ENCODE measurements around the gene OSBPL5. TPM values are rescaled to one million over a fixed set of nuclear protein-coding genes. Genes with fewer than 3 reads are reported as not detected.
A peak's percentile ranks its signal among the peaks of the same experiment; 100 is the strongest.

The OSBPL5 gene
- total RNA-seq, 1 experiment from 2014 or later, result 4.1 TPM

DNA sequence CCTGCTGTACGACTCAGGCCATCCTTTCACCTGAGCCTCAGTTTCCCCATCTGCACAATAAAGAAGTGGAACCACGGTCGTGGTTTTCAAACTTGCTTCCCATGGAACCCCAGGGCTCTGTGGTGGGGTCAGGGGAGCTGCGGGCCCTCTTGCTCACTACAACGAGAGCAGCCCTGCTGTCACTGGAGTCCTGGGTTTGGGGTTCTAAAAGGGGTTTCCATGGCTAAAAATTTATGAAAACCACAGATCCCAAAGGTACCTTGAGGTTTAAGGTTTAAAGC is 62.5 kb downstream of the OSBPL5 start:
- DNase-seq (ENCODE audit: low read depth), result no peak

DNA sequence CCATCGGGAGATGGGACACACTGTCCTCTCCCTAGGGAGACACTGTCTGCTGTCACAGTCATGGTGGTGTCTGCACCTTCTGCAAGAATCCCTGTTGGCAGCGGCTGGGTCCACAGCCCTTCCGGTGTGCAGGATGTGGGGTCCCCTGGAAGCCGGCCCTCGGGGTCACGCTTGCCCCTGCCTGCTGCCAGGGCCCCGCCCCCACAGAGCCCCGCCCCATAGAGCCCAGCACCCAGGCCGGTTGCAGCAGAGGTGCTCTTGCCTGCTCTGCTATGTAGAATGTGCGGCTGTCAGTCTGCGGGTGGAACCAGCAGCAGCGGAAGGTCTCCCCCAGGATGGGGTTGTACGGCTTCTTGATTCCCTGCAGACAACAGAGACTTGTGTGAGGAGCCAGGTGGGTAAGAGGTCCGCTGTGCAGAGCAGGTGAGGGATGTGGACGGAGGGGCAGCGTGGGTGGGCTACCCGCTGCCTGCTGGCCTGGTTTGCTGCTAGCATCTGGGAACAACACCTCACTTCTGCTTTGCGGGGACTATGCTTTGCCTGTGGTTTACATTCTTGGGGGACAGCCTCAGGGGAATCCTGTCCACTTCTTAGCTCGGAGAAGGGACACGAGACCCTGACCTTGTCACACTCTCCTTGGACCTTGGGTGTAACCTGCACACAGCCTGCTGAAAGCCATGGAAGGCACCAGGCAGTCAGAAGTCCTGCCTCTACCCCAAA is 63.0 kb downstream of the OSBPL5 start:
- no peak for DNase-seq (ENCODE audit: low read depth)

DNA sequence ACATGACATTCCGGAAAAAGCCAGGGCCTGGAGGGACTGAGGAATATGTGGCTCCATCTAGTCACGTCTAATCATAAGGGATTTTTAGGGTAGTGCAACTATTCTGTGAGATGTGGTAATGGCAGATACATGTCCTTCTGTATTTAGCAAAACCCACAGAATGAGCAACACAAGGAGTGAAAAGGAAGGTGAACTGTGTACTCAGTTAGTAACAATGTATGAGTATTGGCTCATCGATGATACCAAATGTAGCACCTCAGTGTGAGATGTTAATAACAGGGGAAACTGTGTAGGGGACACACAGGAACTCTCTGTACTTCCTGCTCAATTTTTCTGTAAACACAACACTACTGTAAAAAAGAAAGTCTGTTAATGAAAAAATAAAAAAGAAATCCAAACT is 65.9 kb downstream of the OSBPL5 start:
- DNase-seq (ENCODE audit: low read depth), result no peak

DNA sequence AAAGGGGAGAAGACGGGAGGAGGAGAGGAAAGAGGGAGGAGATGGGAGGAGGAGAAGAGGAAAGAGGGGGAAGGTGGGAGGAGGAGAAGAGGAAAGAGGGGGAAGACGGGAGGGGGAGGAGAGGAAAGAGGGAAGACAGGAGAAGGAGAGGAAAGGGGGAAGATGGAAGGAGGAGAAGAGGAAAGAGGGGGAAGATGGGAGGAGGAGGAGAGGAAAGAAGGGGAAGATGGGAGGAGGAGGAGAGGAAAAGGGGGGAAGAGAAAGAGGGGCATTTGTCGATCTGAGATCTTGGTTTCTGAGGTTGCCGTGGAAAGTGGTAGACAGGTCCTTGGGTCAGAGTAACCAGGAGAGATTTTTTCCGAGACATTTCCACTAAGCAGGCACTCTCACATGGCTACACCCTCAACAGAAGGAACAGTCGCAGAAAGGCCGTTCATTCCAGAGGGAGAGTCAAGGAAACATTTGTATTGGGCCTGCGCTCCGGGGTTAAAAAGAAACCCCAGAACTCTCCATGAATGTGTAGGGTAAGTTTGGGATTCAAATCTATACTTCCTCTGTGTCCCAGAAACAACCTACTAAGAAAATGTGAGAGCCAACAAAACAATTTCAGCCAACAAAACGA is 68.1 kb downstream of the OSBPL5 start:
- no peak for DNase-seq (ENCODE audit: low read depth)

DNA sequence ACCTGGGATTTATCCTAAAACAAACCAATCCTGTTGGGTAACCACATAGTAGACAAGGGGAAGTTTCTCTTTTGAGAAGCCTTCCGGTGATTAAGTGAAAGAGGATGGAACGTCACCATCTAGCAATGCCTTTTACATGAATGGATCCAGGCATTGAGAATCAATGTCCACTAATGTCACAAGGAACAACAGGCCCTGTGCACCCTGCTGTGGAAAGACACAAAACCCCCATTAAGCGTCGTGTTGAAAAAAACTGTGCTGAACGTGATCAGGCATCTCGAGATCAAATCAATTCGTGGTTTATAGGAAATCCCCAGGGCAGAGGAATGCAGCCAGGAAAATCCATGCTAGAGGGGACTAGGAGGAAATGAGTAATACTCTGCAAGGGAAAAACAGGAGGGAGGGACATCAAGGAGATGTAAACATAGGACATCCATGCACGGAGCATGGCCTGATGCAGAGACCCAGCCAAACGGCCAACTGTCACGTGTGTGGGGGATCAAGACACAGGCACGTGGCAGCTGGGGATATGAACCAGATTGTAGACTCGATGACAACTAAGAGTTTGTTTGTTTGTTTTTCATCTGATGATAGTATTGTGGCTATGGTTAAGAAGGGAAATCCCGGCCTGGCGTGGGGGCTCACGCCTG is 69.3 kb downstream of the OSBPL5 start:
- peak; percentile 79 for DNase-seq (ENCODE audit: low read depth)

DNA sequence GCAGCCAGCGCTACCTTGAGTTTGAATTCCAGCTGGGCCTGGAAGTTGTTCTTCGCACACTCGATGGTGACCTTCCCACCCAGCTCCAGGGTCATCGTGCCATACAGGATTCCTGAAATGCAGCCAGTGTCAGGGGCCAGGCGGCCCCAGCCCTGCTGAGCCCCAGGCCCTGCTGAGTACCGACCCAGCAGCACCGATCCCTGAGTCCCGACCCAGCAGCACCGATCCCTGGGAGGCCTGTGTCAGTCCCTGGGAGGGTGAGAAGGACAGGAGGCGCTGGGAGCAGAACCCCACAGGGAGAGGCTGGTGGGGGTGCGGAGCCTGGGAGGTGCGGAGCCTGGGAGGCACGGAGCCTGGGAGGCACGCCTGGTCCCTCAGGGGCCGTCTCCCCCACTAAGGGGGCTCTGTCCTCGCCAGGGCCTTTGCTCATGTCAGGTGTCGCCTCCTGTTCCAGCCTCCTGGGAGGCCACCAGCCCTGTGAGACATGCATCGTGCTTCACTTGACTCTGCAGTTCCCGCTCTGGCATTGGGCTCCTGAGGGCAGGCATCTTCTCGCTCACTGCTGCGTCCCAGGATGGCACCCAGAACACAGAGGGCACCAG is 70.8 kb downstream of the OSBPL5 start:
- DNase-seq (ENCODE audit: low read depth), result no peak

DNA sequence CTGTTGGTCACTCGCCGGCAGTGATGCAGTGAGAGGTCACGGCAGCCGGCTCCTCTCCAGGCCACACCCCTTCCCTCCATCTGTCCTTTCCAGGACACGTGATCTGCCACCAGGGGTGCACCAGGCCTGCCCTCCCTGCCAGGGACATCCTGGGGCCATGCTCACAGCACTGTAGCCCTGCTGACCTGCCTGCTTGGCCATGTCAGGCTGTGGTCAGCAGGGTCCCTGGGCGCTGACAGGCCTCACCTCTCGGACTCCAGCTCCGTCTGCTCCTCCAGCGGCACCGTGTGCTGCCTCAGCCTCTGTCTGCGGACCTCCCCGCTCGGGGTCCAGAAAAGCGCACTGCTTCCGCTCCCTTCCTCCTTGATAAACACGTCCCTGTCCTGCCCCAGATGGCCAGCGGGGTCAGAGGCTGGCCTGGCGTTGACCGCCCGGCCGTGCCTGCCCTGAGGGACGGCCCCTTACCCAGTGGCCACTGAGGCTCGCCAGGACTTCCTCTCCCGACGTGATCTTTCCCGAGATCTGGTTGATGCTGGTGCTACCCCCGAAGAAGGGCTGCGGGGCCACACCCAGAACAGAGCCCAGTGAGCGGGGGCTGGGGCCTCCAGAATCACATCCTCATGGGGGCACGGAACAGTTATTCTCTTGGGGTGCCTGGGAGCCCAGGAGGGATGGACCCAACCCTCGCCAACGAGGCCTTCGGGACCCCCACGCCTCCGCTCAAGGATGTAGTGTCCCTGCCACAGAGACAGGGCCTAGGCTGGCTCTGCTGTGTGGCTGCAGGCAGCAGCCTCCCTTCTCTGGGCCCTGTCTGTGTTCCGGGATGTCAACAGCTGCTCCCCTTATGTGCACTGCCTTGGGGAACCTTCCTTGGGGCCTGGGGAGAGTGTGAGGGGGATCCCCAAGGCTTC is 71.6 kb downstream of the OSBPL5 start:
- DNase-seq (ENCODE audit: low read depth), result no peak

DNA sequence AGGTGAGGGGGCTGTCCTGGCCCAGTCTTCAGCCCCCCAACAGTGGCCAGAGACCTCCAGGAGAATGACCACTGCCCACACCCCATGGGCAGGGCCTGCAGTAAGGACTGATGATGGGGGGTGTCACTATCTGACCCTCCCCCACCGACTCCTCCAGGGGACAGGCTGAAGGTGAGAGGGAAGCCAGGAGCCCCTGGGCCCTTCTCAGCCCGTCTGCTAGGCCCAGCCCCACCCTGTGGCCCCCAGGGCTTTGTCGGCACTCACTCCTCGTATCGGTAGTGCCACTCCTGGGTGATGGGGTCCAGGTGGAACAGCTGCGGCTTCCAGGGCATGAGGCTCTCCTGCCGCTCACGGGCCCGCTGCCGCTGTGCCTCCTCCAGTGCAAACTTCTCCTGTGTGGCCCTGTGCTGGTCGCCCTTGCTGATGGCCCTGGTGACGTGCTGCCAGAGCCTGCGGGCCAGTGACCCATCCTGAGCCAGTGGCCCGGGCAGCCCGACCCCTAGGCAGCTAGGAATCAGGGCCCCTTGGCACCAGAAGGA is 72.4 kb downstream of the OSBPL5 start:
- no peak for DNase-seq (ENCODE audit: low read depth)

DNA sequence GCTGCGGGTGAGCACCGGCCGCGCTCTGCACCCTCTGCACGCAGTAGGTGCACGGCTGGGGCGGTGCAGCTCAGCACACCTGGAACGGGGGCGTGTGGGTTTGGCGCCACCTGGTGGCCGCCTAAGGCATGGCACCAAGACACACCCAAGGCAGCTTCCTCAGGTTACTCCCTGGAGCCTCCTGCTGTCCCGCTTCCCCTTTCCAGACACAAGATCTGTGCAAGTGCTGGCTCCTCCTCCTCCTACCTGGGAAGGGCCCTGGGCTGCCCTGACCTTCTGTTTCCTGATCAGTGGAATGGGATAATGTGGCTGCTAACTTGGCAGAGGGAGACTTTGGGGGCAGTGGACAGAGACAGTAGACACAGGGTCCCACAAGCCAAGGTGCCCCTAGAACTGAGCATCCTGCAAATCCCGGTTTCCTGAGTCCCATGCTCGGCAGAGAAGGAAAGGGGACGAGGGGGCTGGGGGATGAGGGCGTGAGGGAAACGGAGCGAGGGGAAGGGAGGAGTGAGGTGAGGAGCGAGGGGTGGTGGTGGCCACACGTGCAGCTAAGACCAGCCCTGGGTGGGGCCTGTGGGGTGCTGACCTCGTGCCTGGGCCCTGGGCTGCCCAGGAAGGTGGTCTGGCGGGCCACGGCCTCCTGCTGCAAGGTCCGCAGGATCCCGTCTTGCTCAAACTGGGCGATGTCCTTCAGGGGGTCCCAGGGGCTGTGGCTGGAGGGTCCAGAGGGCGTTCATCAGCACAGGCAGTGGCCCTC is 73.1 kb downstream of the OSBPL5 start:
- peak; percentile 80 for DNase-seq (ENCODE audit: low read depth)

DNA sequence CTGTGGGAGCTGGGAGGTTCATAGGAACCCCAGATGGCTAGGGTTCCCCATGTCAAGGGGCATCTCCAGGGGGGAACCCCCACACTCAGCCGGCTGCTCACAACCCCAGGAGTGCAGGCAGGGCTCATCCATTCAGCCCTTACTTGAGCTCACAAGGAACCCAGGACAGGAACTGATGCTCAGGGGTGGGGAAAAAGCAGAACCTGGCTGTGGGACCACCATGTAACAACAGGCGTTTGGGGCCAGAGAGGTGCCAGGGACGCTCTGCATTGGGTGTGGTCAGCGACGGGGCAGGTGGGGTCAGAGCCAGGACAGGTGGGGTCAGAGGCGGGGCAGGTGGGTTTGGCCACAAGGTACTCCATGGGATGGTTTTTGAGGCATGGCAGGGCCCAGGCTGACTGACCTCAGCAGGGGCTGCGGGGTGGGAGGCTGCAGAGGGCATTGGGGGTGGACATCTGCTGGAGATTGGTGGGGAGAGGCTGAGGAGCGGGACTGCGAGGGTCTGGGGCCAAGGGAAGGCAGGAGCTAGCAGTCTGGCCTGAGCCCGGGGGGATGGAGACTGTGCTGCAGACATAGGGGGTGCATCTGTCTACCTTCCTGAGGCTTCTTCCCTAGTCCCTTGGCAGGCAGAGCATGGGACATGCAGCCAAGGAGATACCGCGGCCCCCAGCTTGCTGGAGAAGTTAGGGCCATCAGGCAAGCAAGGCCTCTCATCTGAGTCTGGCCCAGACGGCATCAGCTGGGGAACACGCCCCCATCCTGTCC is 73.8 kb downstream of the OSBPL5 start:
- no peak for DNase-seq (ENCODE audit: low read depth)

DNA sequence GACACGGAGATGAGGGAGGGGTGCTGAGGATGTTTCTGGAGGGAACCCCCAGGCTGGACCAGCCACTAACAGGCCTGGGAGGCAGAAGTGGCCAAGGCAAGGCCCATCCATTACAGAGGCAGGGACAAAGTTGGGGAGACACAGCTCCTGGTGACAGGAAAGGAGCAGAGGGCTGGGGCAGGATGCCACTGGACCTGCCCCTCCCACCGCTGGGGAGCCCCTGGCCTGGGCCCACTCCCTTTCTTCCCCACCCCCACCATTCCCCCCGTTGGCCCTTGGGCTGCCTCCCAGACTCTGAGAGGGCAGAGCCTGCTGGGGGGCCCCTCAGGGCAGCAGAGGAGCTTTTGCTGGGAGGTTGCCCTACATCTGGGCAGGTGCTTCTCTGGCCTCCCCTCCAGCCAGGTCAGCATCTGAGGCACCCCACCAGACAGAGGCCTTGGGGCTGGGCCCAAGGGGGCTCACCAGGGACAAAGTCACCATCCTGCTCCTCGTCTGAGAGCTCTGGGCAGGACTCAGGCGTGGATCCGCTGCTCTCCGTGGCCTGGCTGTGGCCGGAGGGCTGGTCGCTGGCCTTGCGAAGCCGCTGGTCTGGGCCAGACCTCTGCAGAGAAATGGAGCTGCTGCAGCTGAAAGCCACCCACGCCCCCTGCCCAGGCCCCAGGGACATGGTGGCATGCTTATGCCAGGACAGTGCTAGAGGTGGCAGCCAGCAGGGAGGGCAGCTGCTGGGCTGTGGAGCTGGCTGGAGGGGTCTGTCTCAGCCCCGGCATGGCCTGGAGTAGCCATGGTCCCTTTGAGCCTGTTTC is 74.8 kb downstream of the OSBPL5 start:
- DNase-seq (ENCODE audit: low read depth), result no peak

DNA sequence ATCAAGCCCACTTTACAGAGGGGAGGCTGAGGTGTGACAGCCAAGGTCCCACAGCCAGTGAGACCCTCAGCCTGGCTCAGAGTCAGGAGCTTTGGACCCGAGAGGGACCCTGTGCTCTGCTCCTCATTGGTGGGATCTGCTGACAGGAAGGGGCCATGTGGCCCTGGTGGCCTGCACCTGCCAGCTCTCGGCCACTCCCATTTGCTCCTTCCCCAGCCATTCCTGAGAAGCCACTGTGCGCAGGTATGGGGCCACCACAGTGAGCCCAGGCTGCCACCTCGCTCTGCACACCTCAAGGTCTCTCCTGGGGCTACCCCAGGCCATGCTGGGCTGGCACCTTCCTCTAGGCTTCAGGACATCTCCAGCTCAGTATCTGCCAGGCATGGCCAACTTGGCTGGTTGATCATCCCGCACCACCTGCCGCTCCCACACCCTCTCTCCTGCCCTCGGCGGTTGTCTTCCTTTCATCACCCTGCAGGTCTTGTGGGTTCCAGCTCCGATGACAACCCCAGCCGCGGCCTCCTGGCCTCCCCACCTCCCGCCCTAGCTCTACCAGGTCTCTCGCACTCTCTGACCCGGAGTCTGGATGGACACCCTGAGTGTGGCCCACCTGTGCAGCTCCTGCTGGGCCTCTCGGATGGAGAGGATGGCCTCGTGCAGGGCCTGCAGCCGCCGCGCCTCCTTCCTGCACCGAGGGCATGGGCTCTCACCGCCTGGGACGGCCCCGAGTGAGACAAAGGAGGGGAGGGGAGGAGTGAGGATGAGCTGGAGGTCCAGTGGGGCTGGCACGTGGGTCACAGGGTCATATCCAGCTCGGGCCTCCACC is 75.7 kb downstream of the OSBPL5 start:
- no peak for DNase-seq (ENCODE audit: low read depth)

DNA sequence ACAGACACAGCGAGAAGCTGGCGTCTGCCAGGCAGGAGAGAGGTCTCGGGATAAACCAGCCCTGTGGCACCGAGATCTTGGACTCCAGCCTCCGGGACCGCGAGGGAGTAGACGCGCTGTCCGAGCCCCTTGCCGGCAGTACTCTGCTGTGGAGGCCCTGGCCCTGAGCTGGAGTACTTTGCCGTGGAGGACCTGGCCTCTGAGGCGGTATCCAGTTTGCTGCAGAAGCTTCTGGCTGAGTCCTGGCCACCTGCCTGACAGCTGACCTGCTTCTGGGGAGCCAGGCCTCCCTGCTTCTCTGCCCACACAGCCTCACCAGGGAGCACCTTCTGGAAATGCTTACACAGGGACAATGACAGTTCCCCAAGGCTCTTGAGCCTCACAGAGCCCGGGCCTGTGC is 76.3 kb downstream of the OSBPL5 start:
- DNase-seq (ENCODE audit: low read depth), result no peak

DNA sequence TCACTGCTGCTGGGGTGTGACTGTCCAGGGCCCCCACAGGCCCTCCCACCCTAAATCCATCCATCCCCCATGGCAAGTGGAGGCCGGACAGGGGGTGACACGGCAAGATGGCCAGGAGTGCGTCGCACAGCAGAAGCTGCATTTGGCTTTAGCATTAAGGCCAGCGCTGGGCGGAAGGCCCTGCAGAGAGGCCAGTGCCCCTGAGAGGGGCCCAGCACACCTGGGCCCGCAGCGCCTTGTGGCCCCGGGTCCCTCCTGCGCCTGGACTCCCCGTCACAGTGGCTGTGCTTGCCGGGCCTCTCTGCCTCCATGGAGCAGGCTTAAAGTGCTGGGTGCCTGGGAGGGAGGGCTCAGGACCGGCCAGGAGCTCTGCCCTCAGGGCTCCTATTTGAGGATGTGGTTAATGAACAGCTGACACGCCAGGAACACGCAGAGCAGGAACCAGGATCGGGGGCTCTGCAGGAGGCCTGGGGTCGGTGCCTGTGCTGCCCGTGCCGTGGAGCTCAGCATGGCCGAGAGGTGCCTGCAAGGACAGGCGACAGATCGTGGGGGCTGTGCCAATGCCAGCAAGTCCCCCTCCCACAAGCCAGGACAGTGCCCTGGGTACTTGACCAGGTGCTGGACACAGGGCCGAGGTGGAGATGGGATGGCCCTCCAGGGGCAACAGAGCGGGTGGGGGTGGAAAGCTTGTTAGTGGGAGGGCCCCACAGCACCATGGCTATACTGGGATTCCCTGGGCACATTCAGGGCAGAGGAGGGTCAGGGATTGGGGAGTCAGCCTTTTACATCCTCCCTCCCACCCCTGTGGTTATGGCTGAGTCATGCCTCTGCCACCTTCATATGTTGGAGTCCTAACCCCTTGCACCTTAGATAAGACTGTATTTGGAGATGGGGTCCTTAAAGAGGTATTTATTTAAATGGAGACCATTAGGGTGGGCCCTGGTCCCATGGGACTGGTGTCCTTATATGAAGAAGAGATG is 77.0 kb downstream of the OSBPL5 start:
- DNase-seq (ENCODE audit: low read depth), result peak; percentile 72

DNA sequence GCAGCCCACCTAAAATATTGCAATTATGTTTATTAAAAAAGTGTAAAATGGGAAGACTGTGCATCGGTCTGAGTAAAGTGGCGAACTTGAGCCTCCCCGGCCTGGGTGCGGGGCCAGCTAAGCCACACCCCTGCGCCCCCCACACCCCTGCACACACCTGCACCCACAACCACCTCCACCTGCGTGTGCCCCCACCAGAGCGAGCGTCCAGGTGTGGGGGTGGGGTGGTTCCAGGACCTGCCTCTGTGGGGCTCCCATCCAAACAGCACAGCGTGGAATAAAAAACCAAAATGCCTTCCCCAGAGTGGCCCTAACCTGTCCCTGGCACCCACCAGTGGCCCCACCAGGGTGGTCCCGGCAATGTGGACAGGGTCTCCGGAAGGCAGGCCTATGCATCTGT is 77.7 kb downstream of the OSBPL5 start:
- DNase-seq (ENCODE audit: low read depth), result no peak

DNA sequence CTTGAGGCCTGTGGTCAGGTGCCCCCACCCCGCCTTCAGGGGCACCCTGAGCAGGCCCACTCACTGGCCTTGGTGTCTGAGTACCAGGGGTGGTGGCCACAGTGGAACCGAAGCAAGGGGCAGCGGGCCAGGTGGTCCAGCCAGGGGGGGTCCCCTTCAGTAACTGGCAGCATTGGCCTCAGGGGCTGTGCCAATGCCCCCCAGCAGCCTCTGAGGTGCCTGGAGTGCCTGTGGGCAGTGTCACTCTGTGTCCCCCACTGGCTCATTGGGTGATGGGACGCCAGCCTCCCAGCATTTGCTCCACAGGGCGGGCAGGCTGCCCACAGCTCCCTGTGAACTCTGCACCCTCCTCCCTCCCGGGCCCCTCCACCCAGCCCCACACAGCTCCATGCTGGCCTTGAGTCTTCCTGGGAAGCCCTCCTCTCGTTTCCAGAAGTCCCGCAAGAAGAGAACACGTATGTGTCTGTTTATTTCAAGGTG is 78.4 kb downstream of the OSBPL5 start:
- DNase-seq (ENCODE audit: low read depth), result no peak

DNA sequence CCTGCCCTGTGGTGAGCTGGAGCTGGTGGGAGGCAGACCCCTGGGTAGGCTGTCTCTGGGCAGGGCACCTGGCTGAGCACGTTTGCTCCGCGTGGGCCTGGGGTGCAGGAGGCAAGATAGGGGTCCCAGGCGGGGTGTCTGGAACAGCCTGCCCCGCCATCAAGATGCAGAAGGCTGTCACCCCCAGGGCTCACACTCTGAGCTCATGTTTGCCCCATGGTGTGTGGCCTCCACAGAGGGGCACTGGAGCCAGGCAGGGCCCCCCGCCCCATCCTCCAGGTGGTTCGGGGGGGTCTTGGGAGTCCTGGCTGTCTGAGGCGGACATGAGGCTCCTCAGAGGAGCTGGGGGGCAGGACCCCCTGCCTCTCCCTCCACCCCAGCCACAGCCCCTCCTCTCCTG is 79.0 kb downstream of the OSBPL5 start:
- no peak for DNase-seq (ENCODE audit: low read depth)

Data from Daoy (cell line).